Activated T-helper 1 cell treated with anti-CD3 and anti-CD28 coated beads, Interleukin-2, amount 50 U/mL, for 16 hours (primary cell): Measurements from ENCODE around the gene NLRP10.

ENCODE experiments used
- DNase-seq, 2 donors: peaks; one replicate each; pipeline ENCODE4 v3.0.0-alpha.2; 2020; ENCODE audit warnings: low read depth in 1 of 2, low spot score in 1 of 2

The NLRP10 gene

GRCh38 chr11:7974668-7975067 is 9.4 kb upstream of the NLRP10 start:
- DNase-seq = no peak

GRCh38 chr11:7973011-7973410 is 7.8 kb upstream of the NLRP10 start:
- DNase-seq = no peak

GRCh38 chr11:7971846-7972245 is 6.6 kb upstream of the NLRP10 start:
- DNase-seq = no peak

- DNase-seq = no peak
Measured at GRCh38 chr11:7969756-7970646, 4.8 kb upstream of the NLRP10 start.

- DNase-seq = no peak
Measured at GRCh38 chr11:7968686-7969085, 3.4 kb upstream of the NLRP10 start.

GRCh38 chr11:7967826-7968225 is 2.6 kb upstream of the NLRP10 start:
- no peak for DNase-seq

GRCh38 chr11:7967097-7967496 is 1.9 kb upstream of the NLRP10 start:
- DNase-seq = no peak

- no peak for DNase-seq
Measured at GRCh38 chr11:7964873-7965272, 374 bp downstream of the NLRP10 start.

- DNase-seq = no peak
Measured at GRCh38 chr11:7964261-7964660, 986 bp downstream of the NLRP10 start.

GRCh38 chr11:7955191-7955590 is 10.1 kb downstream of the NLRP10 start:
- DNase-seq = no peak

GRCh38 chr11:7949934-7950333 is 15.3 kb downstream of the NLRP10 start:
- DNase-seq = no peak

GRCh38 chr11:7944123-7944522 is 21.1 kb downstream of the NLRP10 start:
- no peak for DNase-seq

- no peak for DNase-seq
Measured at GRCh38 chr11:7941608-7942007, 23.6 kb downstream of the NLRP10 start, which contains the start of gene OR10A3. Gene OR10A3 (minus strand): TSS chr11:7941708. CDS start chr11:7939520, 2,188 bp downstream.

- DNase-seq = no peak
Measured at GRCh38 chr11:7941146-7941545, 24.1 kb downstream of the NLRP10 start.

- no peak for DNase-seq
Measured at GRCh38 chr11:7936615-7937014, 28.6 kb downstream of the NLRP10 start.

- no peak for DNase-seq
Measured at GRCh38 chr11:7931168-7931567, 34.1 kb downstream of the NLRP10 start, which contains the start of gene OR10A6. Gene OR10A6 (minus strand): TSS chr11:7931268. CDS start chr11:7928662, 2,606 bp downstream.

GRCh38 chr11:7927635-7928034 is 37.6 kb downstream of the NLRP10 start:
- DNase-seq = no peak

GRCh38 chr11:7924536-7924935 is 40.7 kb downstream of the NLRP10 start:
- no peak for DNase-seq

GRCh38 chr11:7918141-7918540 is 47.1 kb downstream of the NLRP10 start:
- no peak for DNase-seq
